ENCODE measurements around the gene ZDHHC21. TPM values are rescaled to one million over a fixed set of nuclear protein-coding genes. Genes with fewer than 3 reads are reported as not detected.

The ZDHHC21 gene
- total RNA-seq, 1 experiment from 2014 or later = 9.0 TPM

DNA sequence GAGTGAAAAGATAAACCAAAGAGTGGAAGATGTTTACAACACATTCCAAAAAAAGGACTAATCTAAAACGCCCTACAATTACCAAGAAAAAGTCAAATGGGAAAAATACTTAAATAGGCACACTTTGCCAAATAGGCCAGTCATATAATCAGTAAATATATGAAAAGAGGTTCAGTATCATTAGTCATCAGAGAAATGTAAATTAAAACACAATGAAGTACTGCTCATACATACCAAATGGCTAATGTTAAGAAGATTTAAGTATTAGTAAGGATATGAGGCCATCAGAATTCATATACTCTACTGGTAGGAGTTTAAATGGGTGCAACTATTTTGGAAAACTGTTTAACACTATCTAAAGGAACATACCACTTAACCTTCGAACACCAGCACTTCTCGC is 47.6 kb downstream of the ZDHHC21 start:
- Histone ChIP-seq H4K91ac (ENCODE audit: insufficient read length, low read depth, low read length) (no peak overlapping the region), H3K23ac (ENCODE audit: insufficient read length, low read depth, low read length) (no peak overlapping the region), H3K27ac (ENCODE audit: insufficient read length, low read depth, low read length) (no peak overlapping the region), H3K23me2 (ENCODE audit: insufficient read length, low read depth, low read length, poor library complexity, severe bottlenecking) (no peaks in the 10 kb centered on the region), H2AK5ac (ENCODE audit: insufficient read length, low read length) (no peak overlapping the region), H3T11ph (ENCODE audit: low read length) (no peak overlapping the region), H3K14ac (ENCODE audit: insufficient read depth, low read length) (no peak overlapping the region), H2AFZ (ENCODE audit: low read length) (no peak overlapping the region), H2BK12ac (ENCODE audit: insufficient read length, low read depth, low read length) (no peak overlapping the region), H3K79me1 (ENCODE audit: insufficient read depth, low read depth, low read length, poor library complexity, severe bottlenecking) (no peaks in the 10 kb centered on the region), H2BK20ac (ENCODE audit: low read depth, low read length, poor library complexity, severe bottlenecking) (no peak overlapping the region), H2BK5ac (ENCODE audit: insufficient read length, low read length) (no peak overlapping the region), H2BK15ac (ENCODE audit: low read depth, low read length) (no peak overlapping the region), H3K4me1 (ENCODE audit: insufficient read depth, low read length) (no peaks in the 10 kb centered on the region), H4K20me1 (ENCODE audit: control insufficient read depth, insufficient read depth, insufficient read length) (no peaks in the 10 kb centered on the region), H3K27me3 (ENCODE audit: insufficient read depth, low read length) (no peaks in the 10 kb centered on the region), H2BK120ac (ENCODE audit: low read depth, low read length, poor library complexity, severe bottlenecking) (no peak overlapping the region), H3K4ac (ENCODE audit: low read depth, low read length) (no peak overlapping the region), H3K9me3 (ENCODE audit: control insufficient read depth, low read depth, low read length) (no peaks in the 10 kb centered on the region), H3K4me2 (ENCODE audit: insufficient read depth, insufficient read length, low read length) (no peak overlapping the region), H3K18ac (ENCODE audit: insufficient read length, low read depth, low read length) (no peak overlapping the region), H3K79me2 (ENCODE audit: insufficient read depth, low read length) (no peaks in the 10 kb centered on the region), H4K8ac (replicated peaks; ENCODE audit: insufficient read length, low read depth, low read length) (no peak overlapping the region), H3K9ac (ENCODE audit: extremely low read depth, insufficient read length, low read length) (no peak overlapping the region), H3K56ac (ENCODE audit: insufficient read length, low read depth, low read length) (no peak overlapping the region), H4K5ac (ENCODE audit: insufficient read length, low read depth, low read length) (no peak overlapping the region)
- WGBS (ENCODE audit: extremely low coverage, insufficient read length, low lambda C conversion rate) = no CpG with 5 or more reads among the region's 3 CpGs
- TF ChIP-seq, protein P1, sequence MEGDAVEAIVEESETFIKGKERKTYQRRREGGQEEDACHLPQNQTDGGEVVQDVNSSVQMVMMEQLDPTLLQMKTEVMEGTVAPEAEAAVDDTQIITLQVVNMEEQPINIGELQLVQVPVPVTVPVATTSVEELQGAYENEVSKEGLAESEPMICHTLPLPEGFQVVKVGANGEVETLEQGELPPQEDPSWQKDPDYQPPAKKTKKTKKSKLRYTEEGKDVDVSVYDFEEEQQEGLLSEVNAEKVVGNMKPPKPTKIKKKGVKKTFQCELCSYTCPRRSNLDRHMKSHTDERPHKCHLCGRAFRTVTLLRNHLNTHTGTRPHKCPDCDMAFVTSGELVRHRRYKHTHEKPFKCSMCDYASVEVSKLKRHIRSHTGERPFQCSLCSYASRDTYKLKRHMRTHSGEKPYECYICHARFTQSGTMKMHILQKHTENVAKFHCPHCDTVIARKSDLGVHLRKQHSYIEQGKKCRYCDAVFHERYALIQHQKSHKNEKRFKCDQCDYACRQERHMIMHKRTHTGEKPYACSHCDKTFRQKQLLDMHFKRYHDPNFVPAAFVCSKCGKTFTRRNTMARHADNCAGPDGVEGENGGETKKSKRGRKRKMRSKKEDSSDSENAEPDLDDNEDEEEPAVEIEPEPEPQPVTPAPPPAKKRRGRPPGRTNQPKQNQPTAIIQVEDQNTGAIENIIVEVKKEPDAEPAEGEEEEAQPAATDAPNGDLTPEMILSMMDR (conservative IDR thresholded peaks at IDR 0.05) = no peak
- Mint-ChIP-seq H3K27me3 (ENCODE audit: low read depth) (no peaks in the 10 kb centered on the region), H3K36me3 (ENCODE audit: insufficient read depth in 1 of 3, low read depth in 3 of 3) (no peaks in the 10 kb centered on the region; a peak in 1 of 7 replicates), H3K4me1 (0 out of 4 replicates have a peak, but pooled peaks cover 0 to 2% of the 10 kb centered on the region in 2 experiments), H3K27ac (no peak overlapping the region), H3K4me3 (no peak overlapping the region), H3K9me3 (no peaks in the 10 kb centered on the region)
- no peak for DNase-seq
